HCT116 (cell line): ENCODE measurements around the gene CNTN4. TPM values are rescaled to one million over a fixed set of nuclear protein-coding genes. Genes with fewer than 3 reads are reported as not detected.

Experiments used
- ATAC-seq: fragments of 200-7000 bp; cut with Tn5 transposase; 2 replicates; pipeline ENCODE4 v1.9.1; 2020; ENCODE audit warnings: mild to moderate bottlenecking, moderate library complexity
- BruUV-seq: library from RNA; stranded (reverse); fragments of 400-500 nt; replicated peaks from 2 replicates; lab custom pipeline; 2021; lab: Mats Ljungman, UMichigan
- CTCF ChIA-PET: fragments of 300-600 bp; sonication (Branson Sonifier 250); formaldehyde crosslinking; loops from one replicate; lab custom pipeline; 2021; ENCODE audit warnings: antibody characterized with exemption; lab: Charles Lee
- POLR2A ChIA-PET: fragments of 300-600, 350-600 bp; sonication (Branson Sonifier 250); formaldehyde crosslinking; loops from one replicate; lab custom pipeline; 2021; ENCODE audit warnings: antibody characterized with exemption; lab: Charles Lee
- RAD21 ChIA-PET, 2 experiments: fragments of 300-600 bp; sonication (Branson Sonifier 250); formaldehyde crosslinking; loops; one replicate each; lab custom pipeline; 2023; ENCODE audit warnings: low total read pairs in 2 of 2; ENCODE audit not compliant: uncharacterized antibody in 2 of 2, unreplicated experiment in 2 of 2, low non-redundant PET in 1 of 2; lab: Charles Lee
- DNase-seq: peaks from one replicate; pipeline ENCODE4 v3.0.0-alpha.2; 2010; ENCODE audit warnings: low read depth, low spot score
- H2AFZ ChIP-seq: fragments of 200-600 bp; shearing (Covaris generic), sonication (generic); 2 replicates; pipeline ENCODE4 v1.6.1; 2017; ENCODE audit warnings: low read depth, mixed run types, mixed read lengths, antibody characterized with exemption, low read length; ENCODE audit not compliant: poor library complexity, severe bottlenecking
- H3K27ac ChIP-seq: 2 replicates; pipeline ENCODE4 v1.5.1; 2012; ENCODE audit warnings: low read depth, low read length
- H3K27me3 ChIP-seq: fragments of 200-600 bp; sonication (generic); 2 replicates; pipeline ENCODE4 v1.6.1; 2016; ENCODE audit warnings: mixed run types, low read length, mixed read lengths; ENCODE audit not compliant: insufficient read depth
- H3K36me3 ChIP-seq, 2 experiments: fragments of 200-500 bp in 1 of 2; fragments of 200-600 bp in 1 of 2; sonication (Bioruptor generic) in 1 of 2; sonication (generic) in 1 of 2; 2 replicates each; pipeline versions ENCODE4 v1.5.1 to v1.6.1; 2014 to 2016; ENCODE audit warnings: low read length in 2 of 2, inconsistent platforms in 1 of 2, mixed read lengths in 1 of 2, mixed run types in 1 of 2; ENCODE audit not compliant: insufficient read depth in 2 of 2, control insufficient read depth in 1 of 2
- H3K4me1 ChIP-seq, 2 experiments: fragments of 200-600 bp in 1 of 2; sonication (generic) in 1 of 2; 2 replicates each; pipeline versions ENCODE4 v1.5.1 to v1.6.1; 2012 to 2017; ENCODE audit warnings: low read length in 2 of 2, inconsistent platforms in 1 of 2, mild to moderate bottlenecking in 1 of 2, mixed read lengths in 1 of 2, mixed run types in 1 of 2, moderate library complexity in 1 of 2; ENCODE audit not compliant: insufficient read depth in 2 of 2, control insufficient read depth in 1 of 2
- H3K4me2 ChIP-seq: fragments of 200-600 bp; sonication (generic); 2 replicates; pipeline ENCODE4 v1.6.1; 2017; ENCODE audit warnings: mixed run types, low read length, mixed read lengths
- H3K4me3 ChIP-seq, 2 experiments: fragments of 200-600 bp in 1 of 2; sonication (generic) in 1 of 2; replicated peaks in 1 of 2; 2 replicates each; pipeline ENCODE4 v1.5.1; 2011 to 2016; ENCODE audit warnings: low read length in 2 of 2, control low read depth in 1 of 2, low read depth in 1 of 2, mild to moderate bottlenecking in 1 of 2, mixed read lengths in 1 of 2, mixed run types in 1 of 2
- H3K79me2 ChIP-seq: fragments of 200-600 bp; sonication (generic); 2 replicates; pipeline ENCODE4 v1.6.1; 2017; ENCODE audit warnings: mild to moderate bottlenecking, mixed run types, low read length, moderate library complexity, mixed read lengths; ENCODE audit not compliant: insufficient read depth
- H3K9ac ChIP-seq: fragments of 200-600 bp; sonication (generic); 2 replicates; pipeline ENCODE4 v1.6.1; 2016; ENCODE audit warnings: low read length, mixed read lengths
- H3K9me2 ChIP-seq: fragments of 200-600 bp; sonication (generic), shearing (Covaris generic); 2 replicates; pipeline ENCODE4 v1.6.1; 2017; ENCODE audit warnings: mixed run types, mild to moderate bottlenecking, moderate library complexity; ENCODE audit not compliant: insufficient read depth
- H3K9me3 ChIP-seq, 2 experiments: fragments of 200-500 bp in 1 of 2; fragments of 200-600 bp in 1 of 2; sonication (Bioruptor generic) in 1 of 2; sonication (generic) in 1 of 2; 2 replicates each; pipeline ENCODE4 v1.6.1; 2014 to 2017; ENCODE audit warnings: low read length in 2 of 2, mixed read lengths in 2 of 2, inconsistent platforms in 1 of 2, low read depth in 1 of 2, mild to moderate bottlenecking in 1 of 2, mixed run types in 1 of 2, moderate library complexity in 1 of 2; ENCODE audit not compliant: control insufficient read depth in 1 of 2, insufficient read depth in 1 of 2
- H4K20me1 ChIP-seq: fragments of 200-600 bp; sonication (generic), shearing (Covaris generic); 2 replicates; pipeline ENCODE4 v1.6.1; 2017; ENCODE audit warnings: mixed run types, mild to moderate bottlenecking, moderate library complexity; ENCODE audit not compliant: insufficient read depth
- CEBPB ChIP-seq: IDR thresholded peaks from 2 replicates; pipeline ENCODE4 v1.6.1; 2012; ENCODE audit warnings: low read depth
- ELF1 ChIP-seq: IDR thresholded peaks from 2 replicates; pipeline ENCODE4 v1.6.1; 2012; ENCODE audit warnings: low read depth, borderline replicate concordance
- EZH2phosphoT487 ChIP-seq: fragments of 200-600 bp; IDR thresholded peaks from 2 replicates; pipeline ENCODE4 v1.6.1; 2018; ENCODE audit warnings: antibody characterized with exemption, borderline replicate concordance
- FOSL1 ChIP-seq: IDR thresholded peaks from 2 replicates; pipeline ENCODE4 v1.6.1; 2012; ENCODE audit warnings: low read depth
- POLR2A ChIP-seq: IDR thresholded peaks from 2 replicates; pipeline ENCODE4 v1.7.0; 2011; ENCODE audit warnings: borderline replicate concordance; ENCODE audit not compliant: insufficient read depth, insufficient read length; ENCODE audit errors: extremely low read depth
- SIN3A ChIP-seq: IDR thresholded peaks from 2 replicates; pipeline ENCODE4 v1.6.1; 2012; ENCODE audit warnings: low read depth
- SP1 ChIP-seq: IDR thresholded peaks from 2 replicates; pipeline ENCODE4 v1.6.1; 2012; ENCODE audit warnings: low read depth
- TCF7L2 ChIP-seq: IDR thresholded peaks from 2 replicates; pipeline ENCODE4 v1.7.0; 2011; ENCODE audit warnings: borderline replicate concordance, inconsistent platforms; ENCODE audit not compliant: insufficient read depth, insufficient read length; ENCODE audit errors: extremely low read depth
- YY1 ChIP-seq: IDR thresholded peaks from 2 replicates; pipeline ENCODE4 v1.6.1; 2011; ENCODE audit warnings: low read length, low read depth, moderate library complexity, mild to moderate bottlenecking; ENCODE audit not compliant: insufficient replicate concordance; ENCODE audit errors: extremely low read depth
- ZFX ChIP-seq: fragments of 450-650 bp; IDR thresholded peaks from 2 replicates; pipeline ENCODE4 v1.6.1; 2017
- ZNF274 ChIP-seq: fragments of 200-500 bp; sonication (Bioruptor generic); IDR thresholded peaks from 2 replicates; pipeline ENCODE4 v1.6.1; 2014; ENCODE audit warnings: mild to moderate bottlenecking, low read depth, low read length, inconsistent platforms
- intact Hi-C: fragments of 100-400 bp; cut with micrococcal nuclease; formaldehyde crosslinking; loops from 2 replicates; pipeline ENCODE4 v1.10.0; 2022
- total RNA-seq: library from RNA; stranded (reverse); gene quantifications from one replicate; pipeline ENCODE4 v1.2.1, GENCODE V29; 2021; ENCODE audit not compliant: unreplicated experiment
- TF ChIP-seq, protein P1 (sequence below), 3 experiments: fragments of 200-600 bp in 1 of 3; sonication (generic) in 1 of 3; IDR thresholded peaks in 2 of 3; conservative IDR thresholded peaks in 1 of 3; 2 replicates each; pipeline ENCODE4 v1.5.1; 2012 to 2017; ENCODE audit warnings: low read depth in 2 of 3, low read length in 2 of 3, antibody characterized with exemption in 1 of 3, borderline replicate concordance in 1 of 3, control low read depth in 1 of 3, mild to moderate bottlenecking in 1 of 3, mixed read lengths in 1 of 3, mixed run types in 1 of 3, moderate library complexity in 1 of 3; ENCODE audit not compliant: insufficient read depth in 1 of 3
- TF ChIP-seq, protein P2 (sequence below): IDR thresholded peaks from 2 replicates; pipeline ENCODE4 v1.6.1; 2012; ENCODE audit warnings: low read depth
- TF ChIP-seq, protein P3 (sequence below): IDR thresholded peaks from 2 replicates; pipeline ENCODE4 v1.6.1; 2011; ENCODE audit warnings: mild to moderate bottlenecking, low read length, moderate library complexity; ENCODE audit not compliant: insufficient replicate concordance; ENCODE audit errors: extremely low read depth

The CNTN4 gene
- total RNA-seq, 1 experiment from 2014 or later = not detected

DNA sequence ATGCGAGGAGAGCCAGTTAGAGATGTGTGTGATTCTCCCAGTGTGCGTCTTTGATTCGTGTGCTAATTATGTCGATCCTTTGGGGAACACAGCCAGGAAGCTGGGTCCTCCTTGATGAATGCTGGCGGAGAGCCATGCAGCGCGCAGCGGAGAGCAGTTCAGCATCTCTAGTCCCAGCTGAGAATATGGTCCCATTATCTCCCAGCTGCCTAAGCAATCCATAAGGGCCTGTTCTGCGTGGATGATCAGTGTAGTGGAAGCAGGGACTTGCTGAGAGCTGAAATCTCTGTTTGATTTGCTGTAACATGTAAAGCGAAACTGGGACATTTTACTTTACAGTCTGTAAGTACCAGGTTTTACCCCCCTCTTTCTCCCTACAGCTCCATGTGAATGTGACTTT is 412.7 kb downstream of the CNTN4 start (continued):
- TF ChIP-seq FOSL1 (no peak), CEBPB (no peak), YY1 (no peak), TCF7L2 (no peak), ZNF274 (no peak)

DNA sequence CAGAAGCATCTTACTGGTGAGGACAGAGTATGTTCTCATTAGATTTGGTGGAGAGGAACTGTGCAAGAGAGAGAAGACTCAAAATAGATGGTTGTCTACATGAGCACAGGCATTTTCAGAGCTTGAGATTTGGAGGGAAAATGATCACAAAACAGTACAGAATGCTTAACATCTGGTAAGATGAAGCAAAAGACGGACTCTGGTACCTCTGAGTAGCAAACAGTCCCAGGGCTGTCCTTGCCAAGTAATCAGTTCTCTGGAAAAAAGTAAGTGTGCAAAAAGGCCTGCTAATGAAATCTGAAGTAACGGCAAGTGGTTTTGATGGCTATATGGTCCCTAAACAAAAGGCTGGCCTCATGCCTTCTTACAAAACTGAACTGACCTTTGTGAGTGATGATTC is 414.2 kb downstream of the CNTN4 start:
- ChIA-PET POLR2A (no interaction called here), CTCF (no interaction called here), RAD21 (no interaction called here)
- no peak overlapping the region for H3K4me2 ChIP-seq
- TF ChIP-seq ZNF274 = no peak
- TF ChIP-seq POLR2A = no peak
- TF ChIP-seq ZFX = no peak
- no peak for TF ChIP-seq TCF7L2
- TF ChIP-seq FOSL1 = no peak
- TF ChIP-seq EZH2phosphoT487 = no peak
- TF ChIP-seq, protein P1, sequence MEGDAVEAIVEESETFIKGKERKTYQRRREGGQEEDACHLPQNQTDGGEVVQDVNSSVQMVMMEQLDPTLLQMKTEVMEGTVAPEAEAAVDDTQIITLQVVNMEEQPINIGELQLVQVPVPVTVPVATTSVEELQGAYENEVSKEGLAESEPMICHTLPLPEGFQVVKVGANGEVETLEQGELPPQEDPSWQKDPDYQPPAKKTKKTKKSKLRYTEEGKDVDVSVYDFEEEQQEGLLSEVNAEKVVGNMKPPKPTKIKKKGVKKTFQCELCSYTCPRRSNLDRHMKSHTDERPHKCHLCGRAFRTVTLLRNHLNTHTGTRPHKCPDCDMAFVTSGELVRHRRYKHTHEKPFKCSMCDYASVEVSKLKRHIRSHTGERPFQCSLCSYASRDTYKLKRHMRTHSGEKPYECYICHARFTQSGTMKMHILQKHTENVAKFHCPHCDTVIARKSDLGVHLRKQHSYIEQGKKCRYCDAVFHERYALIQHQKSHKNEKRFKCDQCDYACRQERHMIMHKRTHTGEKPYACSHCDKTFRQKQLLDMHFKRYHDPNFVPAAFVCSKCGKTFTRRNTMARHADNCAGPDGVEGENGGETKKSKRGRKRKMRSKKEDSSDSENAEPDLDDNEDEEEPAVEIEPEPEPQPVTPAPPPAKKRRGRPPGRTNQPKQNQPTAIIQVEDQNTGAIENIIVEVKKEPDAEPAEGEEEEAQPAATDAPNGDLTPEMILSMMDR (IDR thresholded peaks at IDR 0.05 in 2 of 3, conservative IDR thresholded peaks at IDR 0.05 in 1 of 3; ENCODE audit: borderline replicate concordance in 1 of 3, insufficient read depth in 1 of 3, low read depth in 2 of 3, low read length in 2 of 3) = no peak
- TF ChIP-seq ELF1 = no peak
- TF ChIP-seq SP1 = no peak
- TF ChIP-seq, protein P2, sequence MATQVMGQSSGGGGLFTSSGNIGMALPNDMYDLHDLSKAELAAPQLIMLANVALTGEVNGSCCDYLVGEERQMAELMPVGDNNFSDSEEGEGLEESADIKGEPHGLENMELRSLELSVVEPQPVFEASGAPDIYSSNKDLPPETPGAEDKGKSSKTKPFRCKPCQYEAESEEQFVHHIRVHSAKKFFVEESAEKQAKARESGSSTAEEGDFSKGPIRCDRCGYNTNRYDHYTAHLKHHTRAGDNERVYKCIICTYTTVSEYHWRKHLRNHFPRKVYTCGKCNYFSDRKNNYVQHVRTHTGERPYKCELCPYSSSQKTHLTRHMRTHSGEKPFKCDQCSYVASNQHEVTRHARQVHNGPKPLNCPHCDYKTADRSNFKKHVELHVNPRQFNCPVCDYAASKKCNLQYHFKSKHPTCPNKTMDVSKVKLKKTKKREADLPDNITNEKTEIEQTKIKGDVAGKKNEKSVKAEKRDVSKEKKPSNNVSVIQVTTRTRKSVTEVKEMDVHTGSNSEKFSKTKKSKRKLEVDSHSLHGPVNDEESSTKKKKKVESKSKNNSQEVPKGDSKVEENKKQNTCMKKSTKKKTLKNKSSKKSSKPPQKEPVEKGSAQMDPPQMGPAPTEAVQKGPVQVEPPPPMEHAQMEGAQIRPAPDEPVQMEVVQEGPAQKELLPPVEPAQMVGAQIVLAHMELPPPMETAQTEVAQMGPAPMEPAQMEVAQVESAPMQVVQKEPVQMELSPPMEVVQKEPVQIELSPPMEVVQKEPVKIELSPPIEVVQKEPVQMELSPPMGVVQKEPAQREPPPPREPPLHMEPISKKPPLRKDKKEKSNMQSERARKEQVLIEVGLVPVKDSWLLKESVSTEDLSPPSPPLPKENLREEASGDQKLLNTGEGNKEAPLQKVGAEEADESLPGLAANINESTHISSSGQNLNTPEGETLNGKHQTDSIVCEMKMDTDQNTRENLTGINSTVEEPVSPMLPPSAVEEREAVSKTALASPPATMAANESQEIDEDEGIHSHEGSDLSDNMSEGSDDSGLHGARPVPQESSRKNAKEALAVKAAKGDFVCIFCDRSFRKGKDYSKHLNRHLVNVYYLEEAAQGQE = no peak
- TF ChIP-seq CEBPB = no peak
- TF ChIP-seq, protein P3, sequence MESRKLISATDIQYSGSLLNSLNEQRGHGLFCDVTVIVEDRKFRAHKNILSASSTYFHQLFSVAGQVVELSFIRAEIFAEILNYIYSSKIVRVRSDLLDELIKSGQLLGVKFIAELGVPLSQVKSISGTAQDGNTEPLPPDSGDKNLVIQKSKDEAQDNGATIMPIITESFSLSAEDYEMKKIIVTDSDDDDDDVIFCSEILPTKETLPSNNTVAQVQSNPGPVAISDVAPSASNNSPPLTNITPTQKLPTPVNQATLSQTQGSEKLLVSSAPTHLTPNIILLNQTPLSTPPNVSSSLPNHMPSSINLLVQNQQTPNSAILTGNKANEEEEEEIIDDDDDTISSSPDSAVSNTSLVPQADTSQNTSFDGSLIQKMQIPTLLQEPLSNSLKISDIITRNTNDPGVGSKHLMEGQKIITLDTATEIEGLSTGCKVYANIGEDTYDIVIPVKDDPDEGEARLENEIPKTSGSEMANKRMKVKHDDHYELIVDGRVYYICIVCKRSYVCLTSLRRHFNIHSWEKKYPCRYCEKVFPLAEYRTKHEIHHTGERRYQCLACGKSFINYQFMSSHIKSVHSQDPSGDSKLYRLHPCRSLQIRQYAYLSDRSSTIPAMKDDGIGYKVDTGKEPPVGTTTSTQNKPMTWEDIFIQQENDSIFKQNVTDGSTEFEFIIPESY = no peak
- no peak for TF ChIP-seq SIN3A
- H3K79me2 ChIP-seq = no peaks in the 10 kb centered on the region
- no TSS peak for BruUV-seq
- intact Hi-C loops = no loop called here
- DNase-seq (no peak), ATAC-seq (no peak)
- H3K4me1 ChIP-seq = no peaks in the 10 kb centered on the region
- no peaks in the 10 kb centered on the region for H3K9me2 ChIP-seq
- H3K27me3 ChIP-seq = no peaks in the 10 kb centered on the region
- H3K27ac ChIP-seq = no peak overlapping the region
- no peak overlapping the region for H3K4me3 ChIP-seq
- peaks cover 0 to 19% of the 10 kb centered on the region in 2 experiments; a peak in 3 of 4 replicates for H3K9me3 ChIP-seq
- no peak overlapping the region for H2AFZ ChIP-seq
- no peaks in the 10 kb centered on the region for H4K20me1 ChIP-seq
- no peak overlapping the region for H3K9ac ChIP-seq
- H3K36me3 ChIP-seq = no peaks in the 10 kb centered on the region
